Measurements from ENCODE around the gene SCLY.
A peak's percentile ranks its signal among the peaks of the same experiment; 100 is the strongest.
"Not testable (repeated sequence)": the region's sequence is repeated elsewhere in the genome, so short reads cannot be mapped to it uniquely, and the experiment has no call there.

SCLY gene, protein sequence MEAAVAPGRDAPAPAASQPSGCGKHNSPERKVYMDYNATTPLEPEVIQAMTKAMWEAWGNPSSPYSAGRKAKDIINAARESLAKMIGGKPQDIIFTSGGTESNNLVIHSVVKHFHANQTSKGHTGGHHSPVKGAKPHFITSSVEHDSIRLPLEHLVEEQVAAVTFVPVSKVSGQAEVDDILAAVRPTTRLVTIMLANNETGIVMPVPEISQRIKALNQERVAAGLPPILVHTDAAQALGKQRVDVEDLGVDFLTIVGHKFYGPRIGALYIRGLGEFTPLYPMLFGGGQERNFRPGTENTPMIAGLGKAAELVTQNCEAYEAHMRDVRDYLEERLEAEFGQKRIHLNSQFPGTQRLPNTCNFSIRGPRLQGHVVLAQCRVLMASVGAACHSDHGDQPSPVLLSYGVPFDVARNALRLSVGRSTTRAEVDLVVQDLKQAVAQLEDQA

DNA sequence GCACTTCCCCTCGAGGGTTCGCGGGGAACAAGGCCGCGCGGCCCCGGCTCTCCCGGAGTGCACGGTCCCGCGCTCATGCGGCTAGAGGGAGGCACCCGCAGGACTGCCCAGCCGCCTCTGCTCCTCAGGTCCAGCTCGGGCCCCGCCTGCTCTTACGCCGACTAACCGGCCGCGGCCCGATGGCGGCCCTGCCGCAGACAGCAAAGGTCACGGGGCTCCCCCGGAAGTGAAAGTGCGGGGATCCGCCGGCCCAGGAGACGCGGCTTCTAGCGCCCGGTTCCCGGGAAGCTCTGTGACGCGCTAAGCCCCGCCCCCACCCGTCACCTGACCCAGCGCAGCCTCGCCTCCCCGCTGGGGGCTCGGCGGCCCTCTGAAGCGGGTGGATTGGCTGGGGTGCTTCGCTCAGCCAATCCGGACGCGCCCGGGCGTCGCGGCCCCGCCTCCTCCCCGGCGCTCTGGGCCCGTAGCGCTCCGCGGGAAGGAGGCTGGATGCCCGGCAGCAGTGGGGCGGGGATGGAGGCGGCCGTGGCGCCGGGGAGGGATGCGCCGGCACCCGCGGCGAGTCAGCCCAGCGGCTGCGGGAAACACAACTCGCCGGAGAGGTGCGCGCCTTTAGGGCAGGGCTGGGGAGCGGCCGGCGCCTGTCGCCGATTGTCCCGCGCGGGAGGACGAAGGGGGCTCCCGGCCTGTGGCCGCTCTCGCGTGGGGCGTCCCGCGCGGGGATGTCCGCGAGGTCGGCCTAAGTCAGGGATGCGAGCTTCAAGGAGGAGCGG, at the start of gene SCLY:
SCLY (plus strand) TSS at position 460 of the 773 bp plus-strand sequence; CDS start at position 514, 54 bp downstream.
- peak; percentile 93 to 95 for DNase-seq (ENCODE audit: low read depth in 2 of 2)

DNA sequence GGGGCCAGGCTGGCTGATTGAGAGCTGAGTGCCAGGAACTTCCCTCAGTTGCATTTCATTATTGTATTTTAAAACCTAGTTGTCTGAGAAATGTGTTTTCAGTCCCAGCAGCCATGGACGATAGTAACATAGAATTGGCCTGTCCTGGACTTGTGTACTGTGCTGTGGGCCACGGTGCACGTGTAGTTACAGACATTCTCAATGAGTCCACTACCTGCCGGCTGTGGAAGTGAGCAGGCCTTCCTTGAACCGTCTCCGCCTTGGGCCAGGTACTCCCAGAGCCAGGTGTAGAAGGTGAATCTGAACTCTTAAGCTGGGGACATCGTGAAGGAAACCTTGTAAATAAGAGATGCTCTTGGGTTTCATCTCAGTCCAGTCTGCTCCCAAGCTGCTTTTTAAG, 47.0 kb upstream of the SCLY start:
- DNase-seq (ENCODE audit: low read depth in 2 of 2) = no peak

DNA sequence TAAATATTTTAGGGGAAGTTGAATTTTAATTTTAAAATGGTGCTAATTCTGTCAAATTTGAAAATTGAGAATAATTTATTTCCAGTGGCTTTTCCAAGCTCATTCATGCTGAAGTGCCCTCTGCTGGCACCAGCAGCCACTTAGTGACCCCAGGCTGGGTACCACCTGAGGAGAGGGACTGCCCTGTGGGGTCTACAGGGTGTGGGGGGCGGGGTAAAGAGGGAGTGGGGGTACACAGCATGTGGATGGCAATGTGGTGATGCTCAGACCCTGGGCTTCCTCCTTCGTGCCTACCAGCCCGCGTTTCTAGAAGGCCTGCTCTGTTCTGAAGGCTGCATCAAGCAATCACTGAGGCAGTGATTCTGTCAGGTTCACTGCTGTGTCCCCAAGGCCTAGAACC, 45.1 kb upstream of the SCLY start:
- no peak for DNase-seq (ENCODE audit: low read depth in 2 of 2)

DNA sequence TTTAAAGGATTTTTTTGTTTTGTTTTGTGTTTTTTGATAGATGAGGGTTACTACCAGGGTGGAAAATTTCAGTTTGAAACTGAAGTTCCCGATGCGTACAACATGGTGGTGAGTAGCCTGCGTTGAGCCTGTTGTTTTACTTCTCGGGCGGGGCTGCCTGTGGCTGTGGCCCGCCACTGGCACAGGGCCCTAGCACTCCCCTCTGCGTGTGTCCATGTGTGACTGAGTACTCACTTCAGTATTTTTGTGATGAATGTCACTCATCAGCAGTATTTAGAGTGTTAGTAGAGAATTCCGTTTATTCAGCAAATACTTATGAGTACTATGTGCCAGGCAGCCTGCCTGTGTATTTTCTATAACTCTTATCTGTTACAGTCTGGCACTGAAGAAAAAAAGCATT, 44.3 kb upstream of the SCLY start:
- no peak for DNase-seq (ENCODE audit: low read depth in 2 of 2)

DNA sequence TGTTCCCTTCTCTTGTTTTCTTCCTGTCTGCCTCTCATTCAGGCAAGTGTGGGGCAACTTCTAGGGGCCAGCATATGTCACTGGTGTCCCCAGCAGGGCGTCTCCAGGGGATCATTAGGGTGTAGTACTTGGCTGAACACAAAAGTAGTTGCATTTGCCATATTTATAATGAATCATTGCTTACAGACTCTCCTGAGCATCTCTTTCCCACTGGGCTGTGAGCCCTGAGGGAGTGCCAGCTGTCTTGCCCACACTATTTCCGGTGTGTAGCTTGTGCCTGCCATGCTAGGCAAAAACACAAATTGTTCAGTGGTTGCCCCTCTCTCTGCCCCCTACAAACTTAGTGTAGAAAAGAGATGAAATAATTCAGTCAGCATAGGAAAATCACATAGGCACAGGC, 40.8 kb upstream of the SCLY start:
- no peak for DNase-seq (ENCODE audit: low read depth in 2 of 2)

DNA sequence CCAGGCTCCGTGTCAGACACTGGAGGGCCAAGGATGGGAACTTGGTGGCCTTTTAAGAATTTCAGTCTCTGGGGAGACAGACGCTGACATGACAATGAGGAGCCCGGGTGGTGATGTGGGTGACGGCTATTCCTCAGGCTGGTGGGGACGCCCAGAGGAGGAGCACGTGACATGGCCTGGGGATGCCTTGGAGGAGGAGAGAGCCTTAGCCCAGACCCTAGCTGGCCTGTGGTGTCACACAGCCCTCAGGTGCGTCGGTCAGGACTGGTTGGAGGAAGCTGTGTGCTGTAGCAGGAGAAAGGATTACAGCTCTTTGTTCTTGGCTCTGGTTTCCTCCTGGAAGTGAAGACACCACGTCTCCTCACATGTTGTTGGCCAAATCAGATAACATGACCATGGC, 40.0 kb upstream of the SCLY start:
- DNase-seq (ENCODE audit: low read depth in 2 of 2) = no peak

DNA sequence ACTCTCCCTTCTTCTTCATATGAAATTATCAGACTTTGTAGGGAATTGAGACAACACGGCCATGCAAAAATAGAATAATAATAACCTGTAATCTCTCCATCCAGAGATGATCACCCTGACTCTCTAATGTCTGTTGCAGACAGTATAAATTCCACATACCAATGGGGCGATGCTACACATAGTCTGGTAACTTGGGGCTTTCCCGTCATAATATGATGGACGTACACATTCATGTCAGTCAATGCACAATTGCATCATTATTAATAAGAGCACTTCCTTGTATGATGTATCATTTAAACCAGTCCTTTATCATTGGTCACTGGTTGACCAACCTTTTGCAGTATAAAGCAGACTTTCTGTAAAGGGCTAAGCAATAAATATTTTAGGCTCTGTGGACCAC, 39.5 kb upstream of the SCLY start:
- no peak for DNase-seq (ENCODE audit: low read depth in 2 of 2)

DNA sequence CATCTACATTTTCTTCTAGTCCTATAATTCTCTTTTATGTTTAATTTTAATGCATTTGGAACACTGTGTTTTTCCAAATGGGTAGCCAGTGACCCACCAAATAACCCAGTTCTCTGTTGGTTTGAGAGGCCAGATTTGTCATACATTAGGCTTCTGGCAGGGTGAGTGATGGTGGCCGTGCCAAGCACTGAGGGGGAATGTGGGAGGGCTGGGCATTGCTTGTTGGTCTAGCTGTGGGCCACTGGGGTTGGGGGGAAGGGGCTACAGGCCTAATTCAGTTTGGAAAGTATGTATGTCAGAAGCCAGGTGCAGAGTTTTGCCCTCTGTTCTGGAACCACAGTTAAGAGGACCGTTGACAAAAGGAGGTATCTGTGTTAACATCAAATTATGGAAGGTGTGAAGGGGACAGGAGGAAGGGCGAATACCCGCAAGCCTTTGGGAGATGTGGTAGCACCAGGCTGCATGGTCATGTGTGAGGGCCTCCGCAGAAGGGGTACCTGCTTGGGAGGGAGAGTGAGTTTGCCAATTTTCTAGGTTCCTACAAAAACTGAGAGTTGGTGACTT, 38.1 kb upstream of the SCLY start:
- DNase-seq (ENCODE audit: low read depth in 2 of 2) = no peak

DNA sequence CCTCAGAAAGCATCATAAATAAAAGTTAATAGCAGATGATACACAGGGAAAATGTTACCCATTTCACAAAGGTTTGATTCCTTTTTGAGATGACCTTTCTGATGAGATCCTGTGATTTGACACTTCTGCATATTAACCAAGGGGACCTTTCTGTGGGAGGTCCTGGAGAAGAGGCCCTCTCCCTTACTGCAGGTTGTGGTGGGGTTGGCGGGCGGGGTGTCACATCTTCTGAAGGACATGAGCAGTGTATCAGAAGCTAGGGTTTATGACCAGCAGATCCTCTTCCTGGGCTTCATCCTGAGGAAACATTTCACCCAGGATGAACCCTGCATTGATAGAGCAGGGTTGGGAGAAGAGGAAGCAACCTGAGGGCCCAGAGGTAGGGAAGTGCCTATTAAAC, 37.2 kb upstream of the SCLY start:
- DNase-seq (ENCODE audit: low read depth in 2 of 2) = no peak

DNA sequence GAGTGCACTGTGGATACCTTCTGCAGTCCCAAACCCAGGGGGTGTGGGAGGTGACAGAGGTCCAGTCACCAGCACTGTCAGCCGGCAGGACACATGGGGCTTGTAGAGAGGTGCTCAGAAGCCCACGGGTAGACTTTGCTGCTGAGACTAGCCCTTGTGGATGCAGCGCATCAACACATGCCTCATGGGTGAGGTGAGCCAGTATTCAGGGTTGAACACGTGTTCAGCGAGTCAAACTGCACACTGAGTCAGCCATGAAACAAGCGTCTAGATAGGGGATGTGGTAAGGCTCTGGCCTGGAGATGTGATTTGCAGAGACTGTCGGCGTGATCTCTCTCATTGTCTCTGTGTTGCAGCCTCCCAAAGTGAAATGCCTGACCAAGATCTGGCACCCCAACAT, 35.8 kb upstream of the SCLY start:
- no peak for DNase-seq (ENCODE audit: low read depth in 2 of 2)

DNA sequence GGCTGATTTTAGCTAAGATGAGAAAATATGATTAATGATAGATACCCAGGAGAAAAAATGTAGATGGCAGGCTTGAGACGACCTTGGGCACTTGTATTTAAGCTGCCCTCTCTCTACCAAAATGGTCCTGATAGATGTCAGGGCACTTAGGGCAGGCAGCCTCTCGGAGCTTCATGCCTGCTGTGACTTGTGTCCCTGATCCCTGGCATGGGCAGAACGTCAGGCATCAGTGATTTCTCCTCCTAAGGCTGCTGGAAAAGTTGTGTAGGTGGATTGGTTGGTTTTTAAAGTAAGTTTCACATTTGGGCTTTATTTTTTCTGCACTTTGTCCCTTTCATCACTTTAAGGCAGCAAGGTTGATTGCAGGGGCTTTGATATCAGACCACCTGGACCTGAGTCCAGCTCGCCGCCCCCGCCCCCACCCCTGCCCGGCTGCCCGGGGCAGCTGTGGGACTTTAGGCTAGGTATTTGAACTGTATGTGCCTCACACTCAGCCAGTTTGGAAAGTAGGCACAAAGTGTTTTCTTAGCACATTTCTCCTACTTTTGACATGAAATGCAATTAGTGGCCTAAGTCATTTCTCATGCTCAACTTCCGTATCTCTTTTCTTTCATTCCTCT, 35.0 kb upstream of the SCLY start:
- DNase-seq (ENCODE audit: low read depth in 2 of 2) = no peak

DNA sequence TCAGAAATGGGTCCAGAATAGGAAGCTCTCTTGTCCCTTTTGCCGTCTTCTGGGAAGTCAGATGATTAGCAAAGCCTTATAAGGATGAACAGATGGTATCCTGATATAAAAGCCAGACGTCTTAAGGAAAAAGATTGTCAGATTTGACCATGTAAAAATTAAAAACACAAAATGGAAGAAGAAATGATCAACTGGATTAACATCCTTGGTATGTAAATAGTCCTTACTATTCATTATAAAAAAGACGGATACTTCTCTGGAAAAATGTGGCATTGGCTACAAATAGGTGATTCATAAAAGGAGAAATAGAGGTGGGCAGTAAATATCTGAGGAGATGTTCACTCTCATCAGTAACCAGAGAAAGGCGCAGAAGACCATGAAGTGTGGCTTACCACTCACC, 33.7 kb upstream of the SCLY start:
- DNase-seq (ENCODE audit: low read depth in 2 of 2) = no peak

DNA sequence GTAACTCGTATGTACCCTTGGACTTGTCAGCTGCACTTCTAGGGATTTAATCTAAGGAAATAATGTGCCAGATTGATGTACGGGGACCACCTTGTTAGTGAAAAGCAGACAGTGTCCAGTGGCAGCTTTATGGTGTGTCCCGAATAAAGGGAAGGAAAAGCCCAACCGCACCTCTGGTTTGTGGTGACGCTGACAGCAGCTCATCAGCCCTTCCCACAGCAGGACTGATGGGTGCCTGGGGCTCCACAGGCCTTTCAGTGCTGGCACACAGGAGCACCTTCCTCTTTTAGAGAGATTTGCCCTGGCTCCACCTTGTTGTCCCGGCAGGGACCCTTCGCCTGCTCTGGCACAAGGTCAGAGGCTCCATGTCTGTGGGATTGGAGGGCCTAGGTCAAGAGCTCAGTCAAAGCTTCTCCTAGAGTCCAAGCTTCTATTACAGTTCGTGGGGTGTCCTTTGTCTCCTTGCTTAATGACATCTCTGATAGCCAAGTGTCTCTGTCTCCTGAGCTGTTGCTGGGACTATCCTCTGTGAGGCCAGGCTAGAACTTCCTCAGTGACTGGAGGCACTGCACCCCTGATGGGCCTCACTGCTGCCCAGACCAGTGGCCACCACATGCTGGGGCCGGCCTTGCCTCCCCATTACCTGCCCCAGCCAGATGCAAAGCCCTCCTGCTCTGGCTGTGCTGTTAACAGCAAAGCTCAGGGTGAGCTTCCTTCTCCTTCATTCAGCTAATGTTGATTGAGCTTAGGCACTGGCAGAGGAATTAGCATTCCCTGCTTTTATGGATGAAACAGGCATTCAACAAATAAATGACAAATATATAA, 33.0 kb upstream of the SCLY start:
- no peak for DNase-seq (ENCODE audit: low read depth in 2 of 2)

DNA sequence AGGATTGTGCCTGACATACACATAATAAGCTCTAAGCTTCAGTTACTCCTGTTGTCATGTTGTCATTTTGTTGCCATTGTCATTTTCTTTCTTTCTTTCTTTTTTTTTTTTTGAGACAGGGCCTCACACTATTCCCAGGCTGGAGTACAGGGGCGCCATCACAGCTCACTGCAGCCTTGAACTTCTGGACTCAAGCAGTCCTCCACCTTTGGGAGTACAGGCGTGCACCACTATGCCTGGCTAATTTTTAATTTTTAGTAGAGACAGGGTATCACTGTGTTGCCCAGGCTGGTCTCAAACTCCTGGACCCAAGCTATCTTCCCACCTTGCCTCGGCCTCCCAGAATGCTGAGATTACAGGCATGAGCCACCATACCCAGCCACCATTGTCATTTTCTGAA, 30.9 kb upstream of the SCLY start:
- no peak for DNase-seq (ENCODE audit: low read depth in 2 of 2)

DNA sequence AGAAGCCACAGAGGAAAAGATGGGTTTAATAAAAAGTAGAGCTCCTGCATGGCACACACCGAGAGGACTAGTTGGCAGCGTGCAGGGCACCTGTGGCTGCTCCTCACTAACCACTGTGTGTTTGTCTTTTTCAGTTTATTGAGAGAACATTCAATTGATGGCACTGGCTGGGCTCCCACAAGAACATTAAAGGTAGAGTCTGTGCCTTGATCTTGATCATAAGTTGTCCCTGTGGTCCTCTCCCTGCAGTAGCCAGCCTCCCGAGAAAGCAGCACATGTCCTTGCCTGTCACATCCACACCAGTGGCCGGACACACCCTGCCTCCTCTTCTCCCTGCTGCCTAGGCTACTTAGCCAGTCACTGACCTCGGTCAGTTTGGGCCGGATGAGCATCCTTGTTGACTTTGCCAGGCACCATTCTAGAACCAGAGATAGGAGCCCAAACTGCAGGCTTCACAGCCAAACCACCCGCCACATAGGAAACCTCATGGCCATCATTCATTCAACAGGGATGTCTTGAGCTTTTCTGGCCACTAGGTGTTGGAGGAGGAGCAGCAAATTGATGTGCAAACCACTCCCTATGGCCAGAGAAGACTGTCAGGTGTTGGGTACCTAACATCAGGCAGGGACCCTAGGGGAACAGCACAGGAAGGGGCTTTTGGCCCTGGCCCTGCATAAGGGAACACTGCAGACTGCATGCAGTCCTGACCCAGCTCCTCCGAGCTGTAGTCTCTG, 30.2 kb upstream of the SCLY start:
- DNase-seq (ENCODE audit: low read depth in 2 of 2) = no peak

DNA sequence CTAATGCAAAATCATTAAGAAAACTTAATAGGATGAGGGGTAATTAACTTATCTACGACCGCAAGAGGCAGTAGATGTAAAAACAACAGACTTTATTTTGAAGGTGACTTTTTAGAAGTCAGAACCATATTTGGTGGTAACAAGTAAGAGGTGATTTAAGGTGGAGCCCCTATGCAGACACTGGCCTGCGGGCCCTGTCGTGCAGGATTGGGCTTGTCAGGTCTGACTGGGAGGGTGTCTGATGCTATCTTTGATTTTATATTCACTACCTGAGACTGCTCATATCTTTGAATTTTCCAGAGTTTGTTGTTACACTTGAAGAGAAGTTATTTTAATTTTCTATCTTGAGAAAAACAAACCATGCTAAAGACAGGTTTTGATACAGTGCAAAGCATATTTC, 29.1 kb upstream of the SCLY start:
- no peak for DNase-seq (ENCODE audit: low read depth in 2 of 2)

DNA sequence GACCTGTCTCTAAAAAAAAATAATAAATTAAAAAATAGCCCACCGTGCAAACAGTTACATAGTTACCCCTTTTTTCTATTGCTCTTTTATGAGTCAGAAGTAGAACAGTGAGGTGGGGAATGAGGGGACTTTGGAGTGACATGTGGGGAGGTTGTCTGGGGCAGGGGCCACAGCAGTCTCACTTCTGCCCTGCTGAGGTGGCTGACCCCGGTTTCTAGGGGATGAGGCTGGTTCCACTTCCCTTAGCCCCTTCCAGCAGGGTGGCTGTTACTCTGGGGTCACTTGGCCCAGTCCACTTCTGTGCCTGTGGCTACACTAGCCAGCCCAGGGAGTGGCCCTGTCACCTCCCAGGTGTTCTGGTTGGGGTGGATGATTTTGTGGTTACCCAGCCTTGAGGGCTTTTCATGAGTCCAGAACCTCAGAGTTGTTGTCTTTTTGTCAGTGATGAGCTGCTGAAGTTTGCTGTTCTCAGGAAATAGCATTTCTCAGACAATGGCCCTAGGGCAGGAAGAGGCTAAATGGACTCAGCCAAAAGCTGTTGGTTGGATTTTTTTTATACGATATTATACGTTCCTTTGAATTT, 28.0 kb upstream of the SCLY start:
- no peak for DNase-seq (ENCODE audit: low read depth in 2 of 2)

DNA sequence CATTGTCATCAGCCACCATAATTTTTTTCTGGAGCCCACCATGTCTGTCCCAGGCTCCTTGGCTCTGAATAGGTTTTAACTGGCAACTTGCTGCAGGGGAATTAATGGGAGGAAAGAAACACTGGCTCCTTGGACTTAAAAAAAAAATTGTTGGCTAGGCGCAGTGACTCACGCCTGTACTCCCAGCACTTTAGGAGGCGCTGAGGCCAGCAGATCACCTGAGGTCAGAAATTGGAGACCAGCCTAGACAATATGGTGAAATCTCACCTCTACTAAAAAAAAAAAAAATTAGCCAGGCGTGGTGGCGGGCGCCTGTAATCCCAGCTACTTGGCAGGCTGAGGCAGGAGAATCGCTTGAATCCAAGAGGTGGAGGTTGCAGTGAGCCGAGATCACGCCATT, 26.8 kb upstream of the SCLY start:
- DNase-seq (ENCODE audit: low read depth in 2 of 2) = not testable (repeated sequence)

DNA sequence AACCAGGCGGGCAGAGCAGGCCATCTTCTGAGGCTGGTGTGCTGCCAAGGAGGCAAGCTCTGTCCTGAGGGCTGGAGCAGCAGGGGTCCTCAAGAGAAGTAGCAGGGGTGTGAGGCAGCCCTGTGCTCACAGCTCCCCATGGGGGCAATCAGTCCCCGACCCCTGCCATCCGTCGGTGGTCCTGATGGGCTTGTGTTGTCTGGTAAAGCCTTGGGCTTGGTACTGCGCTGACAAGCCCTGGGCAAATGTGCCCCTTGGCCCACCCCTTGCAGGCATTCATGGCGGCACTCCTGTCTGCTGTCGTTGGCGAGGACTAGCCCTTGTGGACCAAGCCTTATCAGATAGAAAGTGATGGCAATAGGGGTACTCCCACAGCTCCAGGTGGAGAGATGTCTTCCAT, 22.6 kb upstream of the SCLY start:
- DNase-seq (ENCODE audit: low read depth in 2 of 2) = no peak

DNA sequence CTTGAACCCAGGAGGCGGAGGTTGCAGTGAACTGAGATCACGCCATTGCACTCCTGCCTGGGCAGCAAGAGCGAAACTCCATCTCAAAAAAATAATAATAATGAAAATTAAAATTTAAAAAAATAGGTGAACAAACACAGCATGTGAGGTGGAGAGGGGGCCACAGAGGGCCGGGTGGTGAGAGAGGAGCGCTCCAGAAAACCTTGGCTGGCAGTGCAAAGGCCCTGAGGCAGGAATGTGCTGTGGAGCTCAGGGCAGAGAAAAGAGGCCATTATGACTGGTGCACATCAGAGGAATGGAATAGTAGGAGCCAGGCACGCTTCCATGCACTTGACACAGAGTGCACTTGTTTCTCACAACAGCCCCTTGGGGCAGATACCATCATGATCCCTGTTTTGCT, 21.6 kb upstream of the SCLY start:
- no peak for DNase-seq (ENCODE audit: low read depth in 2 of 2)

DNA sequence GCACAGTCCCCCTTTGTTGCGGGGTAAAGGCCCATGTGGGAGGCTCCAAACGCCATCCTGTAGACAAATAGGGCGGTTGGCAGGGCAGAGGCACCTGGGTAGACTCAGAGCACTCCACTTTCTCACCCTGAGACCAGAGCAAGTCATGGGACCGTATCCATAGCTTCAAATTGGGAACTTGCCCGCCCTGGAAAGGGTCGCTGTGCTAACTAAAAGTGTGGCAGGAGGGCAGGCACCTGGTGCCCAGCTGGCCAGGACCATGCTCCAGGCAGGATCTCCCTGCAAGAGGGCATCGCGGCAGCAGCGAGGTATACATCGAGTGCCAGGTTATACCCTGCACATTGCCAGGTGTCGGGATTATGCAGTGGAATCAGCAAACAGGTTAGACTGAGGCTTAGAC, 20.8 kb upstream of the SCLY start:
- no peak for DNase-seq (ENCODE audit: low read depth in 2 of 2)
